NCI-H146 treated with DMSO at 0.1 percent for 48 hours (cell line): ENCODE data around the gene CHST11.

Source experiments
- DNase-seq: peaks from one replicate; lab custom pipeline; 2025; ENCODE audit not compliant: unreplicated experiment; lab: John Stamatoyannopoulos, UW

The CHST11 gene

DNA sequence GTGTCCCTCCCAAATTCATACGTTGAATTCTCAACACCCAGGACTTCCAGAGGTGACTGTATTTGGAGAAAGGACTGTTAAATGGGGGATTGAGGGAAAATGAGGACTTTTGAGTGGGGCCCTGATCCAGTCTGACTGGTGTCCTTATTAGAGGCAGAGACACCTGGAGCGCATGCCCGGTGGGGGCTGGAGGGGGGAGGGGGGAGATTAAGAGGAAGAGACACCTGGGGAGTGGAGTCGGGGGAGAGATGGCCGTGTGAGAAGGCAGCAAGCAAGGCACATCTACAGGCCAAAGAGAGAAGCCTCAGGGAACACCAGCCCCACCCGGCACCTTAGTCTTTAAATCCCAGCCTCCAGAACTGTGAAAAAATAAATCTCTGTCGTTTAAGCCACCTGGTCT is 291.6 kb downstream of the CHST11 start:
- DNase-seq = no peak

DNA sequence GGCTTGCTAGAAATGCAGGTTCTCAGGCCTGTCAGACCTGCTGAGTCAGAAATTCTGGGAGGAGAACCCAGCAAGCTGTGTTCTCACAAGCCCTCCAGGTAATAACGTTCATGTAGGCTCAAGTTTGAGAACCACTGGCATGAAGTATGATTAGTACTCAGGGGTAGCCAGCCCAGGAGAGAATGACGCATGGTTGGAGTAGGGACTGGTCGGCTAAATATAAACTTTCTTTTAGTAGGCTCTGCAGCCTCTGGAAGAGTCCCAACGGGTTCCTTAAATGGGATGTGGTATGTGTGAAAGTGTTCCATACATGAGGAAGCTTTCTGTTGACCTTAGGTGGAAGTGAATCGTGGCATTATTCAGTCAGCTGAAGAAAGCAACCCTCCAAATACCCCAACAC is 292.0 kb downstream of the CHST11 start:
- no peak for DNase-seq

DNA sequence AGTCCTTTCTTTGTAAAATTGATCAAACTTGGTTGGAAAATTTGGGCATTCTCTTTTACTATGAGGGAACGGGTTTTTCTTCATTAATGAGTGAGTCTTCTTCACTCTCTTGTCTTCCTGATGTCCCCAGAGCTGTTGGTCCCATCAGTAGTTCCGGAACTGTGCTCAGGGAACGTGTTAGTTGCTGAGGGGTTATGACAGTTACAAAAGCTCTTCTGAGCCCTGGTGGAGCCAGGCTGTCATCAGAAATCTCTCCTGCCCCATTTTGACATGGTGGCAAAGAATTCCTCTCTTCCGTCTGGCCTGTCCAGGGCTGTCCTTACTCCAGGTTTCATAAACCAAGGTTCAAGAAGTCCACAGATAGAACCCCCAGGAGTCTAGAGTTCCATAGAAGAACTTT is 292.8 kb downstream of the CHST11 start:
- DNase-seq = no peak

DNA sequence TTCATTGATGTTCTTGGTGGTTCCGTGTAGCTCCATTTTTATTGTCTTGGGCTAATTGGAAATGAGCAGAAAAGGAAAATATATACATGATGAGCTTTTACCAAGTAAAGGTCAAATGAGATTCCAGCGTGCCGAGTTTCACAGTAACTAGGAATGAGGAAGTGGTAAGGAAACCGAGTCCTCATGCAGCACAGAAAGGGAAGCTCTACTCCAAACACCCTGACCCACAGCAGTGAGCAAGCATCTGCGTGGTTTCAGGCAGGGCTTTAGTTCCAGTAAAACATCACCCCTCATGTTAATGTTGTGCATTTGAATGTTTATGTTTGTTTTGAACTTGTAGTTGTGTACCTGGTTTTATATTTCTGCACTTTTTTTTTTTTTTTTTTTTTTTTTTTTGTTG is 293.3 kb downstream of the CHST11 start:
- DNase-seq = no peak

DNA sequence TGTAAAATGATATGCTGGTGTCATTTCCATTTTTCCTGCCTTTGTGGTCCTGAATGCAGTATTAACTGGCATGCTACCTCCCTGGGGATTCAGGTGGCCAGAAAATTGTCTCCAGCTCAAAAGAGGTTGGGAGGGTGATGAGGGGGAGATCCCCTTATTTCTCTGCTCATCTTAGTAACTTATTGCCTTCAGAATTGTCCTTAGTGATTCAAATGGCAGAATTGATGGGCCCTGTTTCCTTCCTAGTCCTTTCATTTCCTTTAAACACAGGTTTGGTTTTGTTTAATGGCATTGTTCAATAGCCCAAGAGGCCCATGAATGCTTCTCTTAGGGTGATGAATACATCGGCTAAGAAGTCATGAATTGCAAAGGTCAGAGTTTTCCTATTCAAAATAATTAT is 294.4 kb downstream of the CHST11 start:
- no peak for DNase-seq

GRCh38 chr12:104751594-104751993 is 294.8 kb downstream of the CHST11 start:
- DNase-seq = no peak

GRCh38 chr12:104752016-104752415 is 295.3 kb downstream of the CHST11 start:
- DNase-seq = no peak

- no peak for DNase-seq
These were observed 296.1 kb downstream of the CHST11 start for GRCh38 chr12:104752881-104753280.

- DNase-seq = no peak
These were observed 300.2 kb downstream of the CHST11 start for GRCh38 chr12:104756901-104757300.

DNA sequence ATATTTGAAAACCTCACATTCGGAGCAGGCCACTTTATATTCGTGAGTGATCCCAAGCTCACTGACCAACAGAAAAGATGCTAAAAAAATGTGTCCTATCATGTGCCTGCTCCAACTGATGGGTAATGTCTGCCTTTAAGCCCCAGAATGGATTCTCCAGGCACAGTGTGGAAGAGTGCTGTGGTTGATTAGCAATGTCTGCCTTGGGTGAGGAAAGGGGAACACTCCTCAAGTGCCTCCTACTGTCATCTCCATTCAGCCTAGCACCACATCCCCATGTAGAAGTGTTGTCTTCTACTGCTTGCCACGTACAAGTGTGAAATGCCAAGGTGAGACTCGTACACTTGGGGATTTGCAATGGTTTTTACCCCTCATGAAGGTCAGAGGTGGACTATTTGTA is 302.0 kb downstream of the CHST11 start:
- DNase-seq = no peak

- DNase-seq = no peak
These were observed 304.3 kb downstream of the CHST11 start for GRCh38 chr12:104761091-104761490.

DNA sequence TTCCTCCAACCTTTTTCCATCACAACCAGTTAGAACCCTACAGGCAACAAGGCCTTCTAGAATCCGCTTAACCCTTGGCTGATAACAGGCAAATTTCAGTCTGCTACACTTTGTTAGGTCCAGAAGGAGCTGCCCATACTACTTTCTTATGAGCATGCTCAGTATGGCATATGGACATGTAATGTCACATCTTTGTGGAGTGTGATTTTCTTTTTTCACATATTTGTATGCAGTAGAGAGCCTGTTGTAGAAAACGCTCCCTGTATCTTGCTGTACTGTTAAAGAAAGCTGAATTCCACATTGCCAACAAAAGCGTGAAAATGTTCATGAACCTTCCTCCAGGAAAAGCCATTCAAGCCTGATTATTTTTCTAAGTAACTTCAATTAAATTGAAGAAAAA is 304.9 kb downstream of the CHST11 start:
- DNase-seq = no peak

GRCh38 chr12:104763168-104763805 is 306.5 kb downstream of the CHST11 start:
- DNase-seq = no peak

GRCh38 chr12:104764225-104765091 is 307.7 kb downstream of the CHST11 start:
- DNase-seq = no peak

GRCh38 chr12:104767261-104767660 is 310.5 kb downstream of the CHST11 start:
- DNase-seq = no peak

DNA sequence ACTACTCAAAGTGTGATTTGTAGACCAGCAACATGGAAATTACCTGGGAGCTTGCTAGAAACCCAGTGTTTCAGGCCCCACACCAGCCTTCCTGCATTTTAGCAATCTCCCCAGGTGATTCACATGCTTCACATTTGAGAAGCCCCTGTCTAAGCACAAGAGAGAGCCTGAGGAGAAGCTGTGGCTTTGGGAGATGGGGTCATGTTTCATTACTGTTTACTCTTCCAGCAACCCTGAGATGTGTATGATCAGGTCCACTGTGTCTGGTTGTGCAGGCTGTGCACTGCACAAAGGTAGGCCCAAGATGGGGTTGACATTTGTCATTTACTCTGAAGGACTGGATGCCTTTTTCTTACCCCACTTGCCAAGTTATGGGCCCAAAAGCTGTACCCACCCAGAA is 311.3 kb downstream of the CHST11 start:
- no peak for DNase-seq

DNA sequence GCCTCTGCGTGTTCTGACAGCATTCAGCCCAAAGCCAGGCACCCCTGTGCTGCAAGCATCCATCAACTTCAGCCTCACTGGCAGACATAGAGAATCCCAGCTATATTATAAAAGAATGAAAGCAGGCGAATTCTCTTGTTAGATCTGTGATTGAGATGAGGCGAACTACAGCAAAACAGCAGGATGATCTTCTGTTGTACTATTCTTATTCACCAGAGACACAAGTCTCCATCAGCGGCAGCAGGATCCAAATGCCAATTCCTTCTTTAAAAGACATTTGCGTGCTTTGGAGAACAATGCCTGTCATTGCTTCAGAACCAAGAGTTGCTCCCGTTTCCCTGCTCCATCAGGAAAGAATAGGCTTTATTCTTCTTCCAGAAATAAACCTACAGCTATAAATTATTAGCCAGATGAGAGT is 312.4 kb downstream of the CHST11 start:
- DNase-seq = no peak

- no peak for DNase-seq
These were observed 315.6 kb downstream of the CHST11 start for GRCh38 chr12:104772336-104772735.

- DNase-seq = no peak
These were observed 319.0 kb downstream of the CHST11 start for GRCh38 chr12:104775731-104776231.

DNA sequence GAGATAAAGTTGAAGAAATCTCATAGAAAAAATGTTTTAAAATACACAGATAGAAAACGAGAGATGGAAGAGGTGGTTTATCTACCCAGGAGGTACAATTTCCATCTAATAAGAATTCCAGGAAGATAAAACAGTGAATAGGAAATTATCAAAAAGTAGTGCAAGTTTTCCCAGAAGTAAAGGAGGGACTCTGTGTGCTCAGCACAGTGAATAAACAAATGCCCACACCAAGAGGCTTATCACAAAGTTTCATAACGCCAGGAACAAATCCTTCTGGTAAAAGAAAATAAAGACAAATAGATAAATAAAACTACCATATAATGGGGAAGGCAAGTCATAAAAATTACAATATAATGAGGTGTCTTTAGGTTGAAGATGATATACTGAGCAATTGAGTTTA is 322.4 kb downstream of the CHST11 start:
- no peak for DNase-seq

GRCh38 chr12:104782296-104782695 is 325.5 kb downstream of the CHST11 start:
- DNase-seq = no peak

DNA sequence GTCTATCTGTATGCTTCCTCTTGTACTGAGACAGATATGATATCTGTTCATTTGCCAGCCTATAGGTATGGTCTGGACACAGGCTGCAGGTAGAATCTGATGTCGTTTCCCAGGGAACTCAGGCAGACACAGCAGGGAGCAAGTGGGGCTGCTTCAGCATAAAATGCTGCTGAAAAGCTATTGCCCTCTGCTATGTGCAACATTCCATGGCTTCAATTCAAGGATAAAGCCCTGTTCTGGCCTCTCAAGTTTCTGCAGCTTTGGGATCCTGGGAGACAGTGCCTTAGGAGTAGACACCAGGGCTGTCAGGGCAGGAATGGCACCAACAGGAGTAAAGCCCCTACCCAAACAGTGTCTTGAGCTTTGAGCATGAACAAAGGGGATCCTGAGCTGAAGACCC is 327.8 kb downstream of the CHST11 start:
- no peak for DNase-seq
